Activated naive CD4-positive, alpha-beta T cell treated with Interleukin-2 at 50 U/mL for 16 hours (primary cell): ENCODE results near the gene ARAP1.
A peak's percentile ranks its signal among the peaks of the same experiment; 100 is the strongest.

Source experiments
- DNase-seq: peaks from one replicate; pipeline ENCODE4 v3.0.0-alpha.2; 2020

ARAP1 gene

GRCh38 chr11:72779495-72780128, 27.4 kb upstream of the ARAP1 start:
- DNase-seq, result no peak

DNA sequence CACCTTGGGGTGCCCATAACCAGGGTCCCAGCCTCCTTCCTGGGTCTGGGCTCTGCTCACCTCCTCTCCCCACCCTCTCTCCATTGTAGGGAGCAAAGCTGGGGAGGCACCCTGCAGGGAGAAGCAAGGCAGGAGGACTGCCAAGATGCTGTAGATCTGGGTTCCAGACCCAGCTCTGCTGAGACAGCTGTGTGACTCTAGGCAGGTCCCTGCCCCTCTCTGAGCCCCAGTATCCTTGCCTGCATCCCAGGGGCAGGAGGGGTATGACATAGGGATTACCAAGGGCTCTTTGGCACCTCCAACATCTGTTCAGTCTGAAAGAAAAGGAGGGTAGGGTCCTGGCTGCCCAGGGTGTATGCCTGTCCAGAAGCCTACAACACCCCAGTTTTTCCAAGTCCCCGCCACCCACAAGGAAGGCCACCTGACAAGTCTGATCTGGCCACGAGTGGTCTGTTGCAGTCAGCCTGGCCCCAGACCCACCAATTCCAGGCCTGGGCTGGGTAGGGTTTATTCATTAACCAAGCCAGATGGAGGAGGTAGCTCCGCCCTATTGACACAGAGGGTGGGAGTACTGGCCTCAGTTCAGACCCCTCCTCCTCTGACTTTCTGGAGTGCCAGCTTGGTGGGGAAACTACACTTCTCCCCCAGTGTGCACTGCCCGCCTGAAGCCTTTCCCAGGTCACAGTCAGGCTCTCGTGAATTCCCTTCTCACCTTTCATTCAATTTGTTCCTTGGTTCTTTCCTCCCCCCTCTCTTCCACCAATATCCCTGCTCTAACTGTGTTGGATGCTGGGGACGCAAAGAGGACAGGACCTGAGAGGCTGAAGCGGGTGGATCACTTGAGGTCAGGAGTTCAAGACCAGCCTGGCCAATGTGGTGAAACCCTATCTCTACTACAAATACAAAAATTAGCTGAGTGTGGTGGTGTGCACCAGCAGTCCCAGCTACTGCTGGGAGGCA, 26.6 kb upstream of the ARAP1 start:
- no peak for DNase-seq

- no peak for DNase-seq
Measured at GRCh38 chr11:72777755-72778278, 25.6 kb upstream of the ARAP1 start.

- no peak for DNase-seq
Measured at GRCh38 chr11:72776844-72777754, 24.9 kb upstream of the ARAP1 start.

- DNase-seq, result no peak
Measured at GRCh38 chr11:72776117-72776843, 24.1 kb upstream of the ARAP1 start.

DNA sequence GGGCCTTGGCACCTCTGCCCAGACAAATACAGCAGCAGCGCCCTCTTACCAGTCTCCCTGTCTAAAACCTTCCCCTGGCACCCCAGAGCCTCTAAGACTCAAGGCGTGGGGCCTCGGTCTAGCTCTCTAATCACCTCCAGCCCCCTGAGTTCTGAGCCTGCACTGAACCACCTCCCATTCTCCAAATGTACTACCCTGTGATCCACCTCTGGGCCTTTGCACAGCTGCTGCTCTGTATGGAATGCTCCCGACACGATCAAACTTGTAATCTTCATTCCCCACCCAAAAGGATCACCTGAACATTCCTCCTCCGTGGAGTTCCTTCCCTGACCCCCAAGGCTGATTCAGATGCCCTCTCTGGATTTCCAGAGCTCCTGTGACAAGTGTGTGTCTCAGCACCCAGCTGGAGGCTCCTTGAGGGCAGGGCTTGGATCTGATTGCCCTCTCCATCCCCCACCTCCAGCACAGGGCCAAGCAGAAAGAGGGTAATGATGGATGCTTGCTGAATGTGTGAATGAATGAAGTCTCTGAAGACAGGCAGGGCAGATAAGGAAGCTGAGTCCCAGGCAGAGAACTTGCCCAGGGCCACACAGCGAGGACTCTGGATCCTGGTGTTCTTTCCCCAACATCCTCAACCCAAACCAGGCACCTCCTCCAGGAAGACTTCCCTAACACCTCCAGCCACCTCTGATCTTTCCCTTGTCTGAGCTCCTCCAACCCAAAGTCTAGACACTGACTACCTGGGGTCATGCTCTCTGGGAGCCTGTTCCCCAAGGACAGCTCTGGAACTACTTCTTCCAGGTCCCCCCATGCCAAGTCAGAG, 23.3 kb upstream of the ARAP1 start:
- DNase-seq, result no peak

DNA sequence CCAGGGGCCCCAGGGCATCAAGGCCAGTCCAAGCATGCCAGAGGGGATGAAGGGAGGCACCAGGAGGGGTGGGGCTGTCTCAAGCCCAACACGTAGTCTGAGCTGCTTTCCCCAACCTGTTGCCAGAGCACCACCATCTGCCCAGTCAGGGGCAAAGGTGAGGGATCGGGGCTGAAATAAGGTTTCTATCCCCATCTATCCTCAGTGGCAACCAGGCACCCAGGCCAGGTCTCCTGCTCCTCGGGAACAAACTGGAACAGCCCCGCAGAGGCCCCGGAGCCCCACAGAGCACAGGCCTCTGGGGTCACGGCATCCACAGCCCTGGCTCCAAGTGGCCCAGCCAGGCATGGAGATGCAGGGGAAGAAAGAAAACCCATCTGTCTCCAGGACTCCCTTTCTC, 22.3 kb upstream of the ARAP1 start:
- no peak for DNase-seq

DNA sequence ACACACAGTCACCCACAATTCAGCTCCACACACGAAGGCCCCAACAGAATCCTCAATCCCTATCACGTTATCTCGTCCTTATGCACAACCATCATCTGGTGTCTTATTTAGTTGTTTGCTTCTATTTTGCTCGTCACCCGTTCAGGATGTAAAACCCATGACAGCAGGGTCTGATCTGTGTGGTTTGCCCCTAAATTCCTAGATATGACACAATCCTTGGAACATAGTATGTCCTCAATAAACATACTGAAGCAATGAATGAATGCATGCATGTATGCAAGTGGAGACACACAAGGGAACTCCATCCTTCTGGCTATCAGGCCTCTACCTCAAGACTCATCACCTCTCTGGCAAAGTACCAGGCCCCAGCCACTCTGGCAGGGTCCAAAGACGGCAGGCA, 21.5 kb upstream of the ARAP1 start:
- DNase-seq, result no peak

DNA sequence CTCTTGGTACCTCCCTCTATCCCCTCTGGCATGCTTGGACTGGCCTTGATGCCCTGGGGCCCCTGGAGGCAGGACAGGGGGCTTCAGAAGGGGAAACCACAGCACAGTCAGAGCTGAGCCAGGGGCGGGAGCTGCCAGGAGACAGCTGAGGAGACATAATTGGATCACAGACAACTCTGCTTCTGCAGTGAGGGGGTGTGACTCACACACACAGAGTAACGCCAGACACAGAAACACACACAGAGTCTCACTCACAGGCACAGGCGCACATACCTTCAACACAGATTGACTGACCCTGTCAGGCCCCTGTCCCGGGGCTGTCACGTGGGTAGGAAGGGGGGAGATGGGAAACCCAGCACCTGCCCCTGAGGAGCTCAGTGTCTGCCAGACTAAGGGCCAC, 21.1 kb upstream of the ARAP1 start:
- DNase-seq, result no peak

DNA sequence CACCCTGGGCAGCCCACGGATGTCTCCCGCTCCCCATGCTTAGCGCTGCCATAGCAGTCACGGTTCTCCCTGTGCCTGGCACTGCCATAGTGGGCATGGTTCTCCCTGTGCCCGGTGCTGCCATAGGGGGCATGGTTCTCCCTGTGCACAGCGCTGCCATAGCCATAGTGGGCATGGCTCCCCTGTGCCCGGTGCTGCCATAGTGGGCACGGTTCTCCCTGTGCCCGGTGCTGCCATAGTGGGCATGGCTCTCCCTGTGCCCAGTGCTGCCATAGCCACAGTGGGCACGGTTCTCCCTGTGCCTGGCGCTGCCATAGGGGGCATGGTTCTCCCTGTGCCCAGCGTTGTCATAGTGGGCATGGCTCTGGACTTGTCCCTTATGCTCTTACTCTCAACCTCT, 19.9 kb upstream of the ARAP1 start:
- no peak for DNase-seq

DNA sequence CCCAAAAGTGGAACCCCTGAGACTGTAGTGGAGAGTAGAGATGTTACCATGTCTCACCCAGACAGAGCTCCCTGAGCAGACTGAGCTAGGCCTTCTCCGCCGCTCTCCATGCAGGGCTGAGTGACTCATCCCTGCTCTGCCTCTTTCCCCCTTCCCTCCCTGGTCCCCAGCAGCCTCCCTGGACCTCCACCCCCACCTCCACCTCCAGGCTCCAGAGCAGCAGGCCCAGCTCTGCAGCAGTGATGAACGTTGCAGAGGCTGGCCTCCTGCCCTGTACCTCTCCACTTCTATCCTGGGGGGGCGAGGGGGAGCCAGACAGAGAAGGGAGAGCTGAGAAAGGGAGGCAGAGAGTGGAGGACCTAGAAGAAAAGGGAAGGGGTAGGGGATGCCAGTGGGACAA, 19.3 kb upstream of the ARAP1 start:
- DNase-seq, result no peak

DNA sequence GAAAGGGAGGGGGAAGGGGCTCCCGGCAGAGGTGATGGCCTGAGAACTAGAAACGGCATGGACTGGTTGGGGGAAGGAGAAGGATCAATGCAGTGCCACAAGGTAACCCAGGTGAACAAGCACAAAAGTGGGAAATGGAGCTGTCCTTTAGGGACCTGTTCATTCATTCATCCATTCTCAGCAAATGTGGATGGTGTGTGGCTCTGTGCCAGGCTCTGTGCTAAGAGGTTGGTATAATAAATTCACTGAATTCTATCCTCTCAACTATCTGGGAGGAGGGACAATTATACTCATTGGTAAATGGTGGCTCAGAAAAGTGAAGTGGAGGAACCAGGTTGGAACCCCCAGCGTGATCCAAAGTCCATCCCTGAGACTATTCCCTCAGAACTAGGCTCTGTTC, 18.6 kb upstream of the ARAP1 start:
- no peak for DNase-seq

DNA sequence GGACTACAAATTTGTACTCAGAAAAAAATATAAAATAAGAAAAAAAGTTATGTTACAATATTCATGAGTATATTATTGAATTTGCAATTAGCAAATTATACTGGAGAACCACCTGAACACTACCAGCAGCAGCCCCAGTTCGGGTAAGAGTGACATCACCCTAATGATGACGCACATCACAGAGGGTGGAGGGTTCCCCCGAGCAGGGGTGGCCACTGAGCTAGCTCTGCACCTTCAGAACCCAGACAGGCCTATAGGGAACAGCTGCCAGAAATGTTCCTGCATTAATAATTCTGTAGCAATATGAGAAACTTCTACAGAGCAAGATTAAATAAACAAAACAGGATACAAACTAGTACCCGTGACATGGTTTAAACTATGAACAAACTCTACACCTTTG, 17.5 kb upstream of the ARAP1 start:
- DNase-seq, result no peak

DNA sequence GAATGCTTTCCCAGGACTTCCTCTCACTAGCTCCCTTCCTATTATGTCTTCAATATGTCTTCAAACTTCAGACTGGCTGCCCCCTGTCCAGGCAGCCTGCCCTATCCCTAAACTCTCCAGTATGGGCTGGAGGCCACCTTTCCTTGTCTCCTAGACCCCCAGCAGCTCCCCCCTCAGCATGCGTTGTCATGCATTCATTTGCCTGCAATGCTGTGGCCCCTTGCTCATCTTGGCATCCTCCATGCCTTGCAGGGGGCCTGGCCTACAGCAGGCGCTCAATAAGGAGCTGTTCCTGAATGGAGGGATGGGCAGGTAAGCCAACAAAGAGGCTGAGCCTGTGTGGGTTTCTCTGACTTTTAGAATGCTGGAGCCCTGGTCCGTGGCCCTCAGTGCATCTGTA, 16.4 kb upstream of the ARAP1 start:
- no peak for DNase-seq

DNA sequence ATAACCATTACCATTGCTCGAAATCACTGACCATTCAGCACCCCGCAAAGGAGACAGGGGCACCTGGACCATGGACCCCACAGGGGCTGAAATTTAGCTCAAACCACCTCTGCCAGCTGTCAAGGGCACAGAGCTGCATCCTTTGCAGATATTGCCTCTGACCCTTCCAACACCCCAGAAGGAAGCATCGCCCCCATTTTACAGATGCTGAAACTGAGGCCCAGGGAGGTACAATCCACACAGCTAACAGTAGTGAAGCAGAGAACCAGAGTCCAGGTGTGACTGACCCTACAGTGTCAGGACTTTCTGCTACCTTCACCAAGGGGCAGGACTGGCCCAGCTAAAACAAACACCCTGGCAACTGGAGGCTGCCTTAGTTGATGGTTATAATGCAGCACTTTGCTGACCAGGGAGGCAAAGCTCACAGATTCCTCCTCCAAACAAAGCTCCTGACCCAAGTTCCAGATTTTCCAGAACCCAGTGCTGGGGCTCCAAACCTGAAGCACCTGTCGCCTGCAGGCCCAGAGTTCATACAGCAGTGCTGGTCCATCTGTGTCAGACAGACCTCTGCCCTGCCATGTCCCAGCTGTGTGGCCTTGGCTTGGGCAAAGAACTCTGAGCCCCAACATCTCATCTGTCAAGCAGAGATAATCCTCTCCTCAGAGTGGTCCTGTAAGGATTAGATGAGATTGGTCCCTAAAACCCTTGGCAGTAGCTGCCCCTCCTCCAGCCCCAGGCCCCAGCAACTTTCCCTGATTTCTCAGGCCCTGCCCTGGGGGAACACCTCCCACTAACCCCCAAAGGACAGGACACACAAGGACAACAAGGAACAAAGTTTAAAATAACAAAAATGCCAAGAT, 15.2 kb upstream of the ARAP1 start:
- DNase-seq, result no peak

GRCh38 chr11:72766152-72766902, 14.1 kb upstream of the ARAP1 start:
- DNase-seq, result no peak

DNA sequence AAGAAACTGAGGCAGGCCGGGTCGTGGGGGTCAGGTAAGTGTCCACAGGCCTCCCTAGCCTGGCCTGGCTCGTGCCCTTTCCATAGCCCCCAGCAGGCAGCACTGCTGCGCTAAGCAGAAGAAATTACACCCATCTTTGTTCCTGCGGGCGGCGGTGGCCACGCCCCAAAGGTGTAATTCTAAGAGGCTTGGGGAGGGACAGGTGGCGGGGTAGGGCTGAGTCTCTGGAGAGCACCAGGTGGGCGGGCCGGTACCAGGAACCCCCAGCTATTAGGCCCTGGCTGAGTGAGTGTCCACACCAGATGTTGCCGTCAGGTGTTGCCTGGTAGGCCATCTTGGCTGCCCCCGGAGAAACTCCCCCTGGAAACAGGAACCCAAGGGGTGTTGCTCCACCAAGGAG, 12.3 kb upstream of the ARAP1 start:
- DNase-seq, result no peak

DNA sequence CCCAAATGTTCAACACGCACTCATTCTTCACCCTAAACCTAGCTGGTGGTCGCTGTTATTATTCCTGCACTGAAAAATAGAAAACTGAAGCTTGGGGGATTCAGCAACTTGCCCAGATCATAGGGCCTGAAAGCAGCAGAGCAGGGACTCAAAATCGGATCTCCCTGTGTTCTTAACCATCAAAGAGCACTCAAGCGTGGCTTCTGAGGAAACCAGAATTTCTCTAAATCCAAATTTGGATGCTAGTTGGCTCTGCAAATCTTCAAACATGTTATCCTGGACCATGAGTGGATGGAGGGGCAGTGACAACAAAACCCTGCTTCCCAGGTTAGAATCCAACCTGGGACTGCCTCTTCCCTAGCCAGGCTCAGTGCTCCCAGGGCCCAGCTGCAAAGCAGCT, 11.6 kb upstream of the ARAP1 start:
- no peak for DNase-seq

- peak; percentile 18 for DNase-seq
Measured at GRCh38 chr11:72762641-72763304, 10.6 kb upstream of the ARAP1 start.
